Upper lobe of right lung (tissue), 1 donor: ENCODE measurements around the gene CLGN. TPM values are rescaled to one million over a fixed set of nuclear protein-coding genes. Genes with fewer than 3 reads are reported as not detected.

Experiments used
- ATAC-seq: fragments of 200-7000 bp; cut with Tn5 transposase; one replicate; pipeline ENCODE4 v1.9.1; 2020; ENCODE audit warnings: mild to moderate bottlenecking, moderate library complexity
- DNase-seq: peaks from one replicate; pipeline ENCODE4 v3.0.0-alpha.2; 2020
- H3K27ac ChIP-seq: fragments of 200-600 bp; one replicate; pipeline ENCODE4 v1.8.0; 2022
- H3K27me3 ChIP-seq: fragments of 200-600 bp; one replicate; pipeline ENCODE4 v1.8.0; 2022; ENCODE audit warnings: mild to moderate bottlenecking
- H3K36me3 ChIP-seq: fragments of 200-600 bp; one replicate; pipeline ENCODE4 v1.8.0; 2022
- H3K4me1 ChIP-seq: fragments of 200-600 bp; one replicate; pipeline ENCODE4 v1.8.0; 2022
- H3K4me3 ChIP-seq: fragments of 200-600 bp; one replicate; pipeline ENCODE4 v1.8.0; 2022; ENCODE audit warnings: mild to moderate bottlenecking
- H3K9me3 ChIP-seq: fragments of 200-600 bp; one replicate; pipeline ENCODE4 v1.8.0; 2022
- CTCF ChIP-seq: fragments of 200-600 bp; IDR thresholded peaks from one replicate; pipeline ENCODE4 v1.8.0; 2022; ENCODE audit warnings: antibody characterized with exemption
- intact Hi-C: fragments of 100-400 bp; cut with DNase I; formaldehyde crosslinking; loops from one replicate; pipeline ENCODE4 v1.11.0; 2022
- total RNA-seq: library from RNA; stranded (reverse); fragmentation: NEBNext Ultra II Directional; extraction: Animal tissue kit (Norgen Biotek cat#: 25700); gene quantifications from one replicate; pipeline ENCODE4 v1.2.1, GENCODE V29; 2021
- donor health status: DM: no; HTN: yes; CAD: no; lungs with severe emphysema.

Gene CLGN
- total RNA-seq, 1 donor from 2014 or later, result 0.93 TPM

- ATAC-seq (no peak), DNase-seq (no peak)
- Histone ChIP-seq H3K4me3 (no peak overlapping the region), H3K4me1 (no peaks in the 10 kb centered on the region), H3K27me3 (no peaks in the 10 kb centered on the region), H3K9me3 (no peaks in the 10 kb centered on the region), H3K27ac (no peak overlapping the region), H3K36me3 (no peaks in the 10 kb centered on the region)
- no peak for TF ChIP-seq CTCF
- intact Hi-C loops, result no loop called here
Observed at GRCh38 chr4:140363051-140363450, 64.4 kb downstream of the CLGN start.

GRCh38 chr4:140361099-140361498, 66.3 kb downstream of the CLGN start:
- no peaks in the 10 kb centered on the region for H3K27me3 ChIP-seq
- no peak for TF ChIP-seq CTCF
- no peak for DNase-seq
- H3K4me1 ChIP-seq, result no peaks in the 10 kb centered on the region
- no peak overlapping the region for H3K4me3 ChIP-seq
- no peaks in the 10 kb centered on the region for H3K9me3 ChIP-seq
- no peaks in the 10 kb centered on the region for H3K36me3 ChIP-seq
- intact Hi-C loops, result no loop called here
- ATAC-seq, result no peak
- H3K27ac ChIP-seq, result no peak overlapping the region

GRCh38 chr4:140359562-140360427, 67.7 kb downstream of the CLGN start:
- intact Hi-C loops, result loop anchor here (10.0 kb wide), 1 partner anchor 495 kb away; no protein-coding TSS in a partner anchor
- ATAC-seq (peak; percentile 93), DNase-seq (peak; percentile 72)
- no peaks in the 10 kb centered on the region for H3K36me3 ChIP-seq
- H3K27ac ChIP-seq, result no peak overlapping the region
- no peak overlapping the region for H3K4me3 ChIP-seq
- no peaks in the 10 kb centered on the region for H3K9me3 ChIP-seq
- peak; percentile 92 for TF ChIP-seq CTCF
- H3K27me3 ChIP-seq, result no peaks in the 10 kb centered on the region
- no peaks in the 10 kb centered on the region for H3K4me1 ChIP-seq

GRCh38 chr4:140358281-140358680, 69.2 kb downstream of the CLGN start:
- Histone ChIP-seq H3K9me3 (no peaks in the 10 kb centered on the region), H3K4me1 (no peaks in the 10 kb centered on the region), H3K36me3 (no peaks in the 10 kb centered on the region), H3K27me3 (no peaks in the 10 kb centered on the region), H3K4me3 (no peak overlapping the region), H3K27ac (no peak overlapping the region)
- ATAC-seq, result no peak
- intact Hi-C loops, result loop anchor here (10.0 kb wide), 1 partner anchor 497 kb away; no protein-coding TSS in a partner anchor
- no peak for TF ChIP-seq CTCF
- no peak for DNase-seq

GRCh38 chr4:140357868-140358267, 69.6 kb downstream of the CLGN start:
- H3K9me3 ChIP-seq, result no peaks in the 10 kb centered on the region
- no peak for ATAC-seq
- no peaks in the 10 kb centered on the region for H3K36me3 ChIP-seq
- TF ChIP-seq CTCF, result no peak
- no peak overlapping the region for H3K4me3 ChIP-seq
- no peak overlapping the region for H3K27ac ChIP-seq
- no peak for DNase-seq
- no peaks in the 10 kb centered on the region for H3K4me1 ChIP-seq
- intact Hi-C loops, result loop anchor here (10.0 kb wide), 1 partner anchor 497 kb away; no protein-coding TSS in a partner anchor
- H3K27me3 ChIP-seq, result no peaks in the 10 kb centered on the region
